Central memory CD8-positive, alpha-beta T cell (primary cell): ENCODE results near the gene GMPR2.

Experiments
- ATAC-seq: fragments of 150-1000 bp; cut with Tn5 transposase; replicated peaks from 2 replicates; pipeline ENCODE4 v1.10.0; 2022; ENCODE audit warnings: mild to moderate bottlenecking, moderate FRiP score, moderate number of reproducible peaks; ENCODE audit not compliant: poor library complexity, severe bottlenecking; ENCODE audit errors: extremely low read depth
- DNase-seq, 2 donors: peaks; one replicate each; pipeline ENCODE4 v3.0.0; 2021; ENCODE audit warnings: low spot score in 2 of 2
- H3K27ac Mint-ChIP-seq: one replicate; pipeline ENCODE4 v1.8.0; 2022; ENCODE audit warnings: low read depth, mild to moderate bottlenecking, moderate library complexity, mixed read lengths
- H3K27me3 Mint-ChIP-seq: one replicate; pipeline ENCODE4 v1.8.0; 2022; ENCODE audit warnings: mixed read lengths
- H3K36me3 Mint-ChIP-seq: one replicate; pipeline ENCODE4 v1.8.0; 2022; ENCODE audit warnings: mild to moderate bottlenecking, moderate library complexity, mixed read lengths; ENCODE audit not compliant: insufficient read depth
- H3K4me1 Mint-ChIP-seq: one replicate; pipeline ENCODE4 v1.8.0; 2022; ENCODE audit warnings: mixed read lengths
- H3K4me3 Mint-ChIP-seq: one replicate; pipeline ENCODE4 v1.8.0; 2022; ENCODE audit warnings: mild to moderate bottlenecking, moderate library complexity, mixed read lengths
- H3K9me3 Mint-ChIP-seq: one replicate; pipeline ENCODE4 v1.8.0; 2022; ENCODE audit warnings: mixed read lengths

Gene GMPR2

GRCh38 chr14:24232645-24233537, at the start of gene GMPR2:
Gene GMPR2 (plus strand): TSS chr14:24232929. CDS start chr14:24233254, 325 bp downstream.
- Mint-ChIP-seq H3K4me3 (peak within 1 kb of the TSS; percentile 86), H3K27me3 (no peaks in the 10 kb centered on the region), H3K4me1 (peaks cover 60% of the 10 kb centered on the region), H3K36me3 (peaks cover 27% of the 10 kb centered on the region), H3K9me3 (no peaks in the 10 kb centered on the region), H3K27ac (peak within 1 kb of the TSS; percentile 89)
- no peak for DNase-seq
- ATAC-seq = peak; percentile 15

DNA sequence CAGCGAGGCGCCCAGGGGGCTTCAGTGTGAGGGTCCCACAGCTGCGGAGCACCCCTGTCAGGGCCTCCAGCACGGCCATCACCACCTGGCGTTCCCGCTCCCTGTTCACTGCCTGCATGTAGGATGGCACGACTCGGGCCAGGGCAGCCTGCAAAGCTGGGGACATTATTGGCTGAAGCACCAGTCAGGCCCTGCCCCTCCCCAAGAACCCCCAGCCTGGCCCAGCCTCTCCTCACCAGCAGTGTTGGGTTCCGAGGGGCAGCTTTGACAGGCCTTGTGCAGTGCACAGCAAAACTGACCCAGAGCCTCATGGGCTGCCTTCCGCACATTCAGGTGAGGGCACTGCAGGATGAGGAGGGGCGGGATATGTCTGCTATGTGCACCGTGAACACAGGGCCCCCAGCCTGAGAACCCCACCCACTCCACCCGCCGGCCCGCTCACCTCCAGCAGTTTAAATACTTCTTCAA, 49.7 kb upstream of the GMPR2 start:
- Mint-ChIP-seq H3K4me3 (no peak overlapping the region), H3K9me3 (no peaks in the 10 kb centered on the region), H3K4me1 (peaks cover 16% of the 10 kb centered on the region), H3K27ac (peak overlapping the region; percentile 83), H3K36me3 (peaks cover 18% of the 10 kb centered on the region), H3K27me3 (no peaks in the 10 kb centered on the region)
- DNase-seq (no peak), ATAC-seq (no peak)

DNA sequence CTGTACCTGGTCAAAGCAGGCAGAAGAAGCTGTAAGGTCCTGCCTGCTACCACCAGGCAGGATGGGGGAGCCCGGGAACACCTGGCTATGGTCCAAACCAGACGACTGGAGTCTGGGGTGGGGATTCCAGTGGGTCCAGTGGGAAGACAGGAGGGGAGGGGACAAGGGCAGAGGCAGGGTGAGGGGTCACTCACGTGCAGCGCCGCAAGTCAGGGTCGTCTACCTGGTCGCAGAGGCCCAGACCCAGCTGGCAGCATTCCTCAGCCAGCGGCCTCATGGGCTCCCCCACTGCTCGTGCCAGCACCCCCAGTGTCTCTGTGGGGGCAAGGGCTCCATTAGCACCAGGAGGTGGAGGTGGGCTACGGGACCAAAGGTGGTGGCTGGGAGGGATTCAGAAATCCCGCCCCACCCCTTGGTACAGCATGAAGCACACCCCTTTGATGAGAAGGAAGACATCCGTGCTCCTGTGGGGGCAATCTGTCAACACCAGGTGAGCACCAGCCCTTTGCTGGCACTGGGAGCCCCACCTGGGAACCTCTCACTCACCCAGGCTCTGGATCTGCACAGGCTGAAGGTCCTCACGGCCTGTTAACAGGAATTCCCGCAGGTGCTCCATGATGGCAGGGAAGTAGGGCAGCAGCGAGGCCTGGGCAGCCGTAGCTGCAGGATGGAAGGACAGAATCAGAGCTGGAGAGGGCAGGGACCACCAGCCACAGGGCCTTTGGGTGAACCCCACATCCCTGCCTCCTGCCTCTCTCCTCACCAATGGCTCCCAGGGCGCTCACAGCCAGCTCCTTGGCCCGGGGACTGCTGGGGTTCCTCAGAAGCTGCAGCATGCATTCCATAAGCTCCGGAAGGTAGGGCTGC, 48.4 kb upstream of the GMPR2 start:
- Mint-ChIP-seq H3K36me3 (peaks cover 20% of the 10 kb centered on the region), H3K4me3 (no peak overlapping the region), H3K27ac (peak overlapping the region; percentile 38), H3K27me3 (no peaks in the 10 kb centered on the region), H3K4me1 (peaks cover 27% of the 10 kb centered on the region), H3K9me3 (no peaks in the 10 kb centered on the region)
- ATAC-seq (no peak), DNase-seq (no peak)

GRCh38 chr14:24185026-24185425, 47.7 kb upstream of the GMPR2 start:
- peaks cover 29% of the 10 kb centered on the region for H3K4me1 Mint-ChIP-seq
- no peak for DNase-seq
- peaks cover 17% of the 10 kb centered on the region for H3K36me3 Mint-ChIP-seq
- H3K27ac Mint-ChIP-seq = peak overlapping the region; percentile 38
- no peaks in the 10 kb centered on the region for H3K9me3 Mint-ChIP-seq
- no peaks in the 10 kb centered on the region for H3K27me3 Mint-ChIP-seq
- no peak for ATAC-seq
- no peak overlapping the region for H3K4me3 Mint-ChIP-seq

DNA sequence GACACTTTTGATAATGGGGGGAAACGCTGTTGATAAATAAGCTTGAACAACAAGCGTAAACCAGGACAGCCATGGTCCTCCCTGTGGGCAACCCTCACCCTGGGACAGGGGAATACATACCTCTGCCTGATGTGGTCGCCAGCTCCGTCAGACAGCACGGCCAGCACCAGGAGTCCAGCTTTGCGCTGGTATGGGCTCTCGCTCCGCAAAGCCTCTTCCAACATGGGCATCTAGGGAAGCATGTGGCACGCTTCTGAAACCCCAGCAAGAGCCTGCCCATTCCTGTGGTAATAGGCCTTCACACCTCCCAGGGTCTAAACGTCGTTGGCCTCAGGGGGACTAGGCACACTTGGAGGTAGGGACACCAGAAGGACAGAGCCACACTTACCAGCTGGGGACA, 47.0 kb upstream of the GMPR2 start:
- H3K4me1 Mint-ChIP-seq = peaks cover 29% of the 10 kb centered on the region
- no peaks in the 10 kb centered on the region for H3K9me3 Mint-ChIP-seq
- DNase-seq (no peak), ATAC-seq (no peak)
- H3K27ac Mint-ChIP-seq = no peak overlapping the region
- H3K27me3 Mint-ChIP-seq = no peaks in the 10 kb centered on the region
- H3K4me3 Mint-ChIP-seq = no peak overlapping the region
- H3K36me3 Mint-ChIP-seq = peaks cover 14% of the 10 kb centered on the region

DNA sequence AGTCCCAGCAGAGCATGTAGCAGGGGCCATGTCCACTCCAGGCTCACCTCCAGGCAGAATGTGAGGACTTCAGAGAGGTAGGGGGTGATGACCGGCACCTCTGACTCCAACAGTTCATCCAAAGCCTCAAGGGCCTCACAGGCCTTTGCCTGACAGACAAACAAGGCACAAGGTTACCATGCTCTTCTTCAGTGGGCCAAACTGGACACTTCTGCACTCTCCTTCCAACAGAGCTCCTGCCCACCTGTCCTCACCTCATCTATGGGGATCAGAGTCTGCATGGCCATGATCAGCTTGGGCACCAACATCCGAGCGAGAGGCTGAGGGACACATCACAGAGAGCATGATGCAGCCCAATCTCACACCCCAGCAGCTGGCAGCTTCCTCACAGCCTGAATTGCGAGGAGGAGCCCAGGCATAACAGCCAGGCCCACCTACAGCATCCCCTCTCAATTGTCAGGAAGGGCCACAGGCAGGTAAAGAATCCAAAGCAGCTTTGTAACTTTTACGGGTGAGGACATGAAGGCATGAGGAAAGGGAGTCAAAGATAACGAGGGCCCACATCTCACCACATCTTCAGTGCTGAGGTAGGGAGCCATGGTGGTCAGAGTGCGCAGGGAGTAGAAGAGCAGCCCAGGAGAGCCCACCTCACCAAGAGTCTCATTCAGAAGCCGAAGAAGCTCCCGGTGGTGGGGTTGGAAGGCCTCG, 45.7 kb upstream of the GMPR2 start:
- H3K9me3 Mint-ChIP-seq = no peaks in the 10 kb centered on the region
- no peaks in the 10 kb centered on the region for H3K27me3 Mint-ChIP-seq
- H3K4me3 Mint-ChIP-seq = peak overlapping the region; percentile 78
- DNase-seq (no peak), ATAC-seq (no peak)
- peak overlapping the region; percentile 90 for H3K27ac Mint-ChIP-seq
- H3K36me3 Mint-ChIP-seq = peaks cover 14% of the 10 kb centered on the region
- H3K4me1 Mint-ChIP-seq = peaks cover 33% of the 10 kb centered on the region

DNA sequence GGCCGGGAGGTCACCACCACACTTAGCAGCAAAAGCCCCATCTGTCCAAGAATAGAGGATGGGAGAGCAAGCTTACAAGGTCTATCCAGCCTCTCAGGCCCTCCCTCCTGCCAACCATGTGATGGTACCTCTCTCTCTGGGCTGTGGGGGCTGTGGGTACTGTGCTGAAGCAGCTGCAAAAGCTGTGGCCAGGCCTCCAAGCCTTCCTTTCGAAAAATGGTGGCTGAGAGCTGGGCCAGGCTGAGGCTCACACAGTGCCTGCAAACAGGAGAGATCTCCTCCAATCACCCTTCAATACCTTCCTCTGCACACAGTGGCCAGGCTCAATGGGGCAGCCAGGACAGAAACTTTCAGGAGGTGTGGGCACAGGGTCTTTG, 45.2 kb upstream of the GMPR2 start:
- no peak for ATAC-seq
- no peaks in the 10 kb centered on the region for H3K27me3 Mint-ChIP-seq
- H3K9me3 Mint-ChIP-seq = no peaks in the 10 kb centered on the region
- DNase-seq = no peak
- H3K36me3 Mint-ChIP-seq = peaks cover 16% of the 10 kb centered on the region
- peak overlapping the region; percentile 90 for H3K27ac Mint-ChIP-seq
- peaks cover 36% of the 10 kb centered on the region for H3K4me1 Mint-ChIP-seq
- peak overlapping the region; percentile 78 for H3K4me3 Mint-ChIP-seq

GRCh38 chr14:24188251-24189058, 44.3 kb upstream of the GMPR2 start, which contains the start of gene IPO4:
Gene IPO4 (minus strand): TSS chr14:24188816. CDS start chr14:24188787, 29 bp downstream.
- Mint-ChIP-seq H3K27ac (peak within 1 kb of the TSS; percentile 90), H3K27me3 (no peaks in the 10 kb centered on the region), H3K36me3 (peaks cover 13% of the 10 kb centered on the region), H3K4me1 (peaks cover 38% of the 10 kb centered on the region), H3K4me3 (peak within 1 kb of the TSS; percentile 78), H3K9me3 (no peaks in the 10 kb centered on the region)
- peak; percentile 81 to 93 for DNase-seq
- ATAC-seq = peak; percentile 95

- peaks cover 41% of the 10 kb centered on the region for H3K4me1 Mint-ChIP-seq
- no peaks in the 10 kb centered on the region for H3K9me3 Mint-ChIP-seq
- H3K4me3 Mint-ChIP-seq = peak overlapping the region; percentile 78
- ATAC-seq (no peak), DNase-seq (no peak)
- peak overlapping the region; percentile 90 for H3K27ac Mint-ChIP-seq
- H3K27me3 Mint-ChIP-seq = no peaks in the 10 kb centered on the region
- peaks cover 13% of the 10 kb centered on the region for H3K36me3 Mint-ChIP-seq
Measured at GRCh38 chr14:24189059-24189375, 43.7 kb upstream of the GMPR2 start.

DNA sequence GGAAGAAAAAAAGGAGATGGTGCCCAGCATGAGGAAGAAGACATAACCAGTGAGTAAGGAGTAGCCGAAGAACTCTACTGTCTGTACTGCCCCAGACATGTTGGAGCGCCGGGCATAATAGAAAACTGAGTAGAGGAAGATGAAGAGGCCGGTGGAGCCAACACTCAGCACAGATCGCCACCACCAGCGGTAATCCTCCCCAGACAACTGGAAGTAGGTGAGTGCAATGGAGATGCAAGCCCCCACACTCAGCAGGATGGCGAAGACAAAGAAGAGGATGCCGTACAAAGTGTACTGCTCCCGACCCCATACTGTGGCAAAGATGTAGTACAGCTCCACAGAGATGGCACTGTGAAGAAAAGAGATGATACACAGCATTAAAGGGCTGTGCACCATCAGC, 43.3 kb upstream of the GMPR2 start:
- peaks cover 16% of the 10 kb centered on the region for H3K36me3 Mint-ChIP-seq
- peaks cover 45% of the 10 kb centered on the region for H3K4me1 Mint-ChIP-seq
- peak overlapping the region; percentile 90 for H3K27ac Mint-ChIP-seq
- no peak overlapping the region for H3K4me3 Mint-ChIP-seq
- no peaks in the 10 kb centered on the region for H3K9me3 Mint-ChIP-seq
- H3K27me3 Mint-ChIP-seq = no peaks in the 10 kb centered on the region
- DNase-seq (no peak), ATAC-seq (no peak)

DNA sequence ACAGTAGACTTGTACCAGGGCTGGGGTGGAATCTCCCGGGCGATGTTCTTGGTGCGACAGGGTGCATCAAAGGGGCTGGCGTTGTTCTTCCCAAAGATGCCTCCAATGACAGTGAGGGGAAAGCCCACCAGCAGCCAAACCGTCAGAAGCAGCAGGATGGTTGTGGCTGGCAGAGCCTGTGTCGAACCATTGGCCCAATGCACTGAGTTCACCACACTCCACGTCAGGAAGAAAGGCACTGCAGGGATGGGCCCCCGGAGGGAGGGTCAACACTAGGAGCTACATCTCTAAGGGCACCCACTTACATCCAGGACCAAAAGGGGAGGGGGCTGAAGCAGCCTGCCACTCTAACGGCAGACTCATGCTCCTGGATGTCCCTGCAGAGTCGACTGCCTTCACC, 42.3 kb upstream of the GMPR2 start:
- DNase-seq = no peak
- Mint-ChIP-seq H3K27ac (no peak overlapping the region), H3K9me3 (no peaks in the 10 kb centered on the region), H3K4me3 (no peak overlapping the region), H3K27me3 (no peaks in the 10 kb centered on the region), H3K4me1 (peaks cover 54% of the 10 kb centered on the region), H3K36me3 (peaks cover 26% of the 10 kb centered on the region)
- no peak for ATAC-seq
